GM18505 (cell line): ENCODE results near the gene YIF1B.
"Not testable (repeated sequence)": the region's sequence is repeated elsewhere in the genome, so short reads cannot be mapped to it uniquely, and the experiment has no call there.

Experiments used
- ATAC-seq: cut with Tn5 transposase; IDR thresholded peaks from one replicate; pipeline ENCODE4 v1.9.1; 2021; ENCODE audit not compliant: unreplicated experiment
- POLR2A ChIP-seq: IDR thresholded peaks from 4 replicates; pipeline ENCODE4 v1.6.1; 2011; ENCODE audit warnings: borderline replicate concordance; ENCODE audit not compliant: insufficient read depth, insufficient read length; ENCODE audit errors: extremely low read depth

Gene YIF1B

DNA sequence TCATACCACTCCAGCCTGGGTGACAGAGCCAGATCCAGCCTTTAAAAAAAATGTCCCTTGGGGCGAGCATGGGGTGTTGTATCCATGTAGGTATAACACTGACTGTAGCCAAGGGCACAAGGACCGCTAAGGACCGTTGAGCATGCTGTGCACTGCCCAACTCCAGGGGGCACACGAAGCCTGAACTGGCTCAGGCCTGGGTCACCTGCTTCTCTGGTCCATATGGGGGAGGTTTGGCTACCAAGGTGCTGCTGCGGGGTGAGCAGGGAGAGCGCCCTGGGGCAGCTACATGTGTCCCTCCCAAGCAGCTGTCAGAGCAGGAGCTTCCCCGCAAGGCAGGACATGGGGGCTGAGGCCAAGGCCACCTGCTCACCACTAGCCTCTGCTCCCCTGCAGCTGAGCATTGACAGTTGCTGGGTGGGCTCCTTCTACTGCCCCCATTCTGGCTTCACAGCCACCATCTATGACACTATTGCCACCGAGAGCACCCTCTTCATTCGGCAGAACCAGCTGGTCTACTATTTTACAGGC is 36.2 kb upstream of the YIF1B start:
- no peak for TF ChIP-seq POLR2A
- ATAC-seq = no peak

DNA sequence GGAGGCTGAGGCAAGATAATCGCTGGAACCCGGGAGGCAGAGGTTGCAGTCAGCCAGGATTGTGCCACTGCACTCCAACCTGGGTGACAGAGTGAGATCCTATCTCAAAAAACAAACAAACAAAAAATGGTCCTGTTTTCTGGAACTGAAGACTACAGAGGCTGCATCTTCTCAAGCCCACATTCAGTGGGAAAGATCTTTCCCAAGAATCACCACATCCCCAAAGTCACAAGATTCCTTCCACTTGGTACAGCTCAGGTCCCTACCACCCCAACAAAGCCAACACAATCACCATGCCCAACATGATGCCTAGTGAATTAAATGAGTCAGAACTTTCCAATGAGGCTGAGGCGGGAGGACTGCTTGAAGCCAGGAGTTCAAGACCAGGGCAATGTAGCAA is 35.1 kb upstream of the YIF1B start:
- no peak for TF ChIP-seq POLR2A
- ATAC-seq = no peak

DNA sequence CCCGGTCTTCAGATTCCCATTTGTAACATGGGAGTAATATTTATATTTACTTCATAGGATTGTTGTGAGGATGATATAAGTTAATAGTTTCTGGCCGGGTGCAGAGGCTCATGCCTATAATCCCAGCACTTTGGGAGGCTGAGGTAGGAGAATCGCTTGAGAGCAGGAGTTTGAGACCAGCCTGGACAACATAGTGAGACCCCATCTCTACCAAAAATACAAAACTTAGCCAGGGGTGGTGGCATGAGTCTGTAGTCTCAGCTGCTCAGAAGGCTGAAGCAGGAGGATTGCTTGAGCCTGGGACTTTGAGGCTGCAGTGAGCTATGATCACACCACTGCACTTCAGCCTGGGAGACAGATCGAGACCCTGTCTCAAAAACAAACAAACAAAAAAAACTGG is 31.1 kb upstream of the YIF1B start:
- TF ChIP-seq POLR2A = no peak
- no peak for ATAC-seq

DNA sequence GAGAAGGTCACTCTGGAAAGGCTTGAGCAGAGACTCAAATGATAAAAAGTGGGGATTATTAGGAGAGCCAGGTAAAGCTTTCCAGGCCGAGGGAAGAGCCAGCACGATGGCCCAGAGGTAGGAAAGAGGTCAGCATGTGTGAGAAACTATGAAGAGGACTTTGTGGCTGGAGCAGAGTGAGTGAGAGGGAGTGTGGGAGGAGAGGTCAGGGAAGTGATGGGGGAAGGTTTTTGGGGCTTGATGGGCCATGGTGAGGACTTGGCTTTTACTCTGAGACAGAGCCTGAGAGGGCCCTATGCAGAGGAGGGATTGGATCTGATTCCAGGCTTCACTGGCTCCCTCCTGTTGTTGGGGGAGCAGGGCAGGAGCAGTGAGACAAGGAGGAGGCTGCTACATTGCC is 25.2 kb upstream of the YIF1B start:
- TF ChIP-seq POLR2A = no peak
- ATAC-seq = no peak

DNA sequence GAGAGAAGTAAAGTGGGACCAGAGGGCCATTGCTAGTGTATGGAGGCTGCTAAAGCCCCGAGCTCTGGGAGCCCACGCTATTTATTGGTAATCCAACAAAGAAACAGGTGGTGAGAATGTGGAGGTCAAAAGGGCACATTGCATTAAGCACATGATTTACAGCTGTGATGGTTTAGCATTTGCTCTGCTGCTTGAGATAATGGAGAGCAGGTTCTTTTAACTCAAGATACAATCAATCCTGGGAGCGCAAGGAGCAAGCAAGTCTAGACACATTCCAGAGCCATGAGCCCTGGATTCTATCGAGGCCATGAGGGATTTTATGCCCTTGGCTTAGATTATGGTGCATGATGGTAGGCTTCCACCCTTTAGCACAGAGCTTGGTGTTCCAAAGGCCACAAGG is 23.3 kb upstream of the YIF1B start:
- not testable (repeated sequence) for ATAC-seq

DNA sequence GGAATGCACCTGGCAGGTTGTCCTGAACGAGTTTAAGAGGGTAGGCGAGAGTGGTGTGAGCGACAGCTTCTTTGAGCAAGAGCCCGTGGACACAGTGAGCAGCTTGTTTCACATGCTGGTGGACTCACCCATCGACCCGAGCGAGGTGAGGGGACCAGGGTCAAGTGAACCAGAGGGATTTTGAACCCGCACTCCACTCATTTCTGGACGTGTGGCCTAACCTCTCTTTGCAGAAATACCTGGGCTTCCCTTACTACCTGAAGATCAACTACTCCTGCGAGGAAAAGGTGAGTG is 21.6 kb upstream of the YIF1B start:
- ATAC-seq = no peak
- TF ChIP-seq POLR2A = no peak

DNA sequence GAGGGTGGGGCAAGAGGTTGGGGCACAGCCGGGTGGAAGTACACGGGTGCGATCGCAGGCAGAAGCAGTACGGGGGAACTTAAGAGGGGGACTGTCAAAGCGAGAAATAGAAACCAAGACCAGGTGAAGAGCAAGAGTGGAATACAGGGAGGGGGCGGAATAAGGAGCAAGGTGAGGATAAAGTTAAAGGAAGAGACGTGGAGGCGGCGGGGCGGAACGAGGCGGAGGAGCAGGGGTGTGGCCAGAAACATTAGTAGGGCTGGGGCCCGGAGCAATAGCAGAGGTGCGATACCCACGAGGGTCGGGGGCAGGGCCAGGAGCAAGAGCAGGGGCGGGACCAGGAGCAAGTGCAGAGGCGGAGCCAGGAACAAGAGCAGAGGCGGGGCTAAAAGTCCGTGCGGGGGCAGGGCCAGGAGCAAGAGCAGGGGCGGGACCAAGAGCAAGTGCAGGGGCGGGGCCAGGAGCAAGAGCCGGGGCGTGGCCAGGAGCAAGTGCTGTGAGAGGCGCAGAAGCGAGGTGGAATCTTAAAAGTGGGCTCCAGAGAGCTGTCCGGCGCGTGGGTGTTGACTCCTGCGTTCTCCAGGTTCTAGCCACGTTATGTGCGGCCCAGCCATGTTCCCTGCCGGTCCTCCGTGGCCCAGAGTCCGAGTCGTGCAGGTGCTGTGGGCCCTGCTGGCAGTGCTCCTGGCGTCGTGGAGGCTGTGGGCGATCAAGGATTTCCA is 21.1 kb upstream of the YIF1B start:
- no peak for TF ChIP-seq POLR2A
- peak; percentile 44 for ATAC-seq

DNA sequence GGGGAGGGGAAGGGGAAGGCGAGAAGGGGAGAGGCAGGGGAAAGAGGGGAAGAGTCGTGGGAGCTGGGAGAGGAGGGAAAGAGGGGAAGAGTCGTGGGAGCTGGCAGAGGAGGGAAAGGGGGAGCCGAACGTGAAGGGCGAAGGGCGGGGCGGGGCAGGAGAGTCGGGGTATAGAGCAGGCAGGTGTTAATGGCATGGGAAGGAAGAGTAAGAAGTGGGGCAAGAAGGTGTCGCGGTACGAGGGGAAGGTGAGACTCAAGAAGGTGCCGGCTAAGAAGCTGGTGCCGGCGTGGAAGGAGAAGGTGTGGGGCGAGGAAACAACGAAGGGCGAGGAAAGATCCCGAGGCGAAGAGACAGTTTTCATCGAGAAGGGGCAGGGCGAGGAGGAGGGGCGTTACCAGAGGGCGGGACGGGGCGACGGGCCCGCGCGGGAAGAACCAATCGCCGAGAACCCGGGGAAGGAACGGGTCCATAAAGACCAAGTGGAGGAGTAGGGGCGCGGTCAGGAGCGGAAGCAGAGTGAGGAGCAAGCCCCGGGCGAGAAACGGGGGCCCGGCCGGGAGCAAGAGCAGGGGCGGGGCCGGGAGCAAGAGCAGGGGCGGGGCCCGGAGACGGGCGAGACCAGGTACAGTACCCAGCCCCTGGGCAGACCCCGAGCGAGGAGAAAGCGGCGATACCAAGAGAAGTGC is 20.3 kb upstream of the YIF1B start:
- ATAC-seq = peak; percentile 68
- TF ChIP-seq POLR2A = peak; percentile 53

DNA sequence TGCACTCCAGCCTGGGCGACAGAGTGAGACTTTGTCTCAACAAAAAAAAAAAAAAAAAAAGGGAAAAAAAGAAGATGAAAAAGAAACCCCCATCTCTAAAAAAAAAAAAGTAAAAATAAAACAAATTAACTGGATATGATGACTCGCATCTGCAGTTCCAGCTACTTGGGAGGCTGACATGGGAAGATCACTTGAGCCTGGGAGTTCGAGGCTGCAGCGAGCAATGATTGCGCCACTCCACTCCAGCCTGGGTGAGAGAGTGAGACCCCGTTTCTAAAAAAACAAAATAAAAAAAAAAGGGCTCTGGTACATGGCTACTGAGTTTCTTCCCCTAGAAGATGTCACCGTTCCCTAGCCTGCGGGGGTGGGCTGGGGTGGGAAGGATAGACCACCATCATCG is 17.5 kb upstream of the YIF1B start:
- ATAC-seq = no peak
- TF ChIP-seq POLR2A = no peak

DNA sequence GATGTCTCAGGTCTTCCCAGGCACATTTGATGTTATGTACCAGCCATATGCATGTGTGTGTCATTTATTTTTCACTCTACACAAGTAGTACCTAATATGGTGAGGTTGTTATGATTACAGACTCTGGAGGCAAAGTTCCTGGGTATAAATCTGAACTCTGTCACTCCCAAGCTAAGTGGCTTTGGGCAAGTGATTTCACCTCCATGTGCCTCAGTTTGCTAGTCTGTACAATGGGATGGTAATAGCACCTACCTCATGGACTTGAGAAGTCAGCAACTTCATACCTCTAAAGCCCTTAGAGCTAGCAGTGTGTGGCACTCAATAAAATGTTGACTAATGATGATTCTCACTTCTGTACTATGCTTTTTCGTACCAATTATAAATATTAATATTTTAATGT is 16.0 kb upstream of the YIF1B start:
- no peak for TF ChIP-seq POLR2A
- ATAC-seq = no peak

DNA sequence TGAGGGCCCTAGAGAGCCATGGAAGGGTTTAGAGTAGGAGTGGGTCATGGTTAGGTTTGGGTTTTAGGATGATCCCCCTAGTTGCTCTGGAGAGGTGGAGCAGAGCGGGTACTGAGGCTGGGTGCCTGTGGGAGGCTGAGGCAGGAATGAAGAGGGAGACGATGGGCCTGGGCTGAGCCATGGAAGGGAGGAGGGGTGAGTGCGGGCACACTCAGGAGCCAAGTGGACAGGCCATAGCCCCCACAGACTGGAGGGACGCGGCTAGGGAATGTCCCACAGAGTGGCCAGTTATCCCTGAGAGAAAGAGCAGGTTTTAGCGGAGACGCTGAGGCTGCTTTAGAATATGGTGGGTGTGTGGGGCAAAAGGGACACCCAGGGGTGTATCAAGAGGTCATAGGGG is 13.9 kb upstream of the YIF1B start:
- no peak for ATAC-seq
- TF ChIP-seq POLR2A = no peak

DNA sequence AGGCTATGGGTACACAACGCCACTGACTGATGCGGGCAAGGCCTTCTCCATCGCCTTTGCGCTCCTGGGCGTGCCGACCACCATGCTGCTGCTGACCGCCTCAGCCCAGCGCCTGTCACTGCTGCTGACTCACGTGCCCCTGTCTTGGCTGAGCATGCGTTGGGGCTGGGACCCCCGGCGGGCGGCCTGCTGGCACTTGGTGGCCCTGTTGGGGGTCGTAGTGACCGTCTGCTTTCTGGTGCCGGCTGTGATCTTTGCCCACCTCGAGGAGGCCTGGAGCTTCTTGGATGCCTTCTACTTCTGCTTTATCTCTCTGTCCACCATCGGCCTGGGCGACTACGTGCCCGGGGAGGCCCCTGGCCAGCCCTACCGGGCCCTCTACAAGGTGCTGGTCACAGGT is 10.8 kb upstream of the YIF1B start:
- no peak for TF ChIP-seq POLR2A
- ATAC-seq = no peak

DNA sequence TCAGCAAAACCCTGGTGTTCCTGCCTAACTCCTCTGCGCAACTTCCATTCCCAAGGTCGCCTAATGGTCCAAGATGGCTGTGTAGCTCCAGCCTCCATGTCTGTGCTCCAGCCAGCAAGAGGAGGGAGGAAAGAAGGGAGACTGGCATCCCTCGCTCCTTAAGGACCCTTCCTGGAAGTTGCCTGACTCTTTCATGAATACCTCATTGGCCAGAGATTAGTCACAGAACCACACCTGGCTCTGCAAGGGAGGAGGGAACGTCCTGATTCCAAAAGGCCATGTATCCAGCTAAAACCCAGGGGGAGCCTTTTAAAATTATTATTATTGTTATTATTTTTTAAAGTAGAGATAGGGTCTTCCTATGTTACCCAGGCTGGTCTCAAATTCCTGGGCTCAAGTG is 8.7 kb upstream of the YIF1B start:
- TF ChIP-seq POLR2A = no peak
- ATAC-seq = no peak

DNA sequence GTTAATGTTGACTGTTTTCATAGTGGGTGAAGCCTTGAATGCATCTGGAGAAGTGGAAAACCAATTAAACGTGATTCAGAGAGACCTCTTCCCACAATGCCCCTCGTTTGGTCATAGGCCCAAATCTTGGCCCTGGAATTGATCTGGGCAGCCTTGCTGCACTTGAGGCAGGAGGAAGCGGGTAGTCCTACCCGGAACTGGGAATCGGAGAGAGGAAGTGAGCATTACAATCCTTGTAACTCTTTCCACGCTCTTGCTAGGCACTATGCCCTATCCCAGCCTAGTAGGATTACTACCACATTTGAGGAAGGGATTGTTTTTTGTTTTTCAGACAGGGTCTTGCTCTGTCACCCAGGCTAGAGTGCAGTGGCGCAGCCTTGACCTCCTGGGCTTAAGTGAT is 7.5 kb upstream of the YIF1B start:
- TF ChIP-seq POLR2A = no peak
- ATAC-seq = no peak
